ENCODE measurements around the gene PGM1. TPM values are rescaled to one million over a fixed set of nuclear protein-coding genes. Genes with fewer than 3 reads are reported as not detected.

The PGM1 gene
- total and polyA plus RNA-seq, 8 donors: 39.3 to 65.6 (median 43.5) TPM

DNA sequence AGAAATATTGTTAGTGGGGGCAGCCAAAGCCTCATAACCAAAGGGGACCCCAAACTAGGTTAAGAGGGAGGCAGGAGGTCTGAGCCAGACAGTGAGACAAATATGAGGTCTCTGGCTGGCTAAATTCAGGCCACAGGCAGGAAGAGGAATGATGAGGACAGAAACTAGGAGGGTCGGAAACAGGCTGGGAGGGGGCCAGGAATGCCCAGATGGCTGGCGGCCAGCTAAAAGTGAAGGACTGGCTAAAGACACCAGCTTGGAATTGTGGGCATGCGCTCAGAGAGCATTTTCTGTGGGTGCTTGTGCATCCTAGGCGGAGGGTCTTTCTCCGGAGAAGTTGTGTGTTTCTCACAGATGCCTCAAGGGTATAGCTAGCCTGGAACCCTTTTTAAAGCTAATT is 77.0 kb downstream of the PGM1 start:
- TF ChIP-seq, protein P1, sequence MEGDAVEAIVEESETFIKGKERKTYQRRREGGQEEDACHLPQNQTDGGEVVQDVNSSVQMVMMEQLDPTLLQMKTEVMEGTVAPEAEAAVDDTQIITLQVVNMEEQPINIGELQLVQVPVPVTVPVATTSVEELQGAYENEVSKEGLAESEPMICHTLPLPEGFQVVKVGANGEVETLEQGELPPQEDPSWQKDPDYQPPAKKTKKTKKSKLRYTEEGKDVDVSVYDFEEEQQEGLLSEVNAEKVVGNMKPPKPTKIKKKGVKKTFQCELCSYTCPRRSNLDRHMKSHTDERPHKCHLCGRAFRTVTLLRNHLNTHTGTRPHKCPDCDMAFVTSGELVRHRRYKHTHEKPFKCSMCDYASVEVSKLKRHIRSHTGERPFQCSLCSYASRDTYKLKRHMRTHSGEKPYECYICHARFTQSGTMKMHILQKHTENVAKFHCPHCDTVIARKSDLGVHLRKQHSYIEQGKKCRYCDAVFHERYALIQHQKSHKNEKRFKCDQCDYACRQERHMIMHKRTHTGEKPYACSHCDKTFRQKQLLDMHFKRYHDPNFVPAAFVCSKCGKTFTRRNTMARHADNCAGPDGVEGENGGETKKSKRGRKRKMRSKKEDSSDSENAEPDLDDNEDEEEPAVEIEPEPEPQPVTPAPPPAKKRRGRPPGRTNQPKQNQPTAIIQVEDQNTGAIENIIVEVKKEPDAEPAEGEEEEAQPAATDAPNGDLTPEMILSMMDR (IDR thresholded peaks at IDR 0.05): no peak
- intact Hi-C loops (cut with DNase I): loop anchor here in 1 of 2 donors (10.0 kb wide), 1 partner anchor 575 kb away; no protein-coding TSS in a partner anchor

DNA sequence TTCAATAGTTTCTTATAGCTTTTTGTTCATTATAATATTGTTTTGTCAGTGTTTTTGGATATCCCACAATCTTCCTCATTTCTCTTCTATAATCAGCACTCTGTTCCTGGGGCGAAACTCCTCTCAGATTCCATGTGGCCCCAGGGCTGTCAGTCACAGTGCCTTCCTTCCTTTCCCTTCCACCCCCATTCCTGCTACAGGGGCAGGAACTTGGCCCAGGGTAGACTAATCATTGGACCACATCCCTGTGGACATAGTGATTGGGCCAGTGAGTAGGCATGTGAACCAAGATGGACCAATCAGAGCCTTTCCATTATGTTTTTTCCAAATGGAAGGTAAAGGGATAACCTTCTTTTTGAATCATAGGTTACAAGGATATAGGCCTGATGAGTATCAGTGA is 78.3 kb downstream of the PGM1 start:
- Histone ChIP-seq H3K27ac (no peak overlapping the region), H3K36me3 (no peaks in the 10 kb centered on the region), H3K9me3 (no peaks in the 10 kb centered on the region), H3K27me3 (no peaks in the 10 kb centered on the region), H3K4me3 (no peak overlapping the region), H3K4me1 (peaks cover 0 to 2% of the 10 kb centered on the region in 2 donors)
- DNase-seq (no peak), ATAC-seq (no peak)
- intact Hi-C loops (cut with DNase I): loop anchor here in 1 of 2 donors (10.0 kb wide), 1 partner anchor 573 kb away; no protein-coding TSS in a partner anchor
- TF ChIP-seq, protein P1 (IDR thresholded peaks at IDR 0.05): no peak

More for the DNA sequence above, 77.0 kb downstream of the PGM1 start:
- H3K27ac ChIP-seq: no peak overlapping the region
- DNase-seq: no peak
- H3K4me3 ChIP-seq: no peak overlapping the region
- ATAC-seq: no peak
- no peaks in the 10 kb centered on the region for H3K36me3 ChIP-seq
- peaks cover 0 to 6% of the 10 kb centered on the region in 2 donors for H3K9me3 ChIP-seq
- H3K4me1 ChIP-seq: peaks cover 0 to 2% of the 10 kb centered on the region in 2 donors
- no peaks in the 10 kb centered on the region for H3K27me3 ChIP-seq

GRCh38 chr1:63674238-63674864 is 81.1 kb downstream of the PGM1 start:
- peaks cover 0 to 2% of the 10 kb centered on the region in 2 donors for H3K4me1 ChIP-seq
- no peaks in the 10 kb centered on the region for H3K9me3 ChIP-seq
- ATAC-seq (peak; percentile 93), DNase-seq (peak in 3 of 4 donors; percentile 60 to 96 (median 87))
- TF ChIP-seq, protein P1 (IDR thresholded peaks at IDR 0.05): peak; percentile 29 to 49
- no peak overlapping the region for H3K4me3 ChIP-seq
- no peak overlapping the region for H3K27ac ChIP-seq
- H3K36me3 ChIP-seq: no peaks in the 10 kb centered on the region
- intact Hi-C loops (cut with DNase I): loop anchor here in 1 of 2 donors (10.0 kb wide), 1 partner anchor 570 kb away; no protein-coding TSS in a partner anchor
- no peaks in the 10 kb centered on the region for H3K27me3 ChIP-seq

GRCh38 chr1:63674865-63675419 is 81.7 kb downstream of the PGM1 start:
- ATAC-seq: peak; percentile 19
- no peaks in the 10 kb centered on the region for H3K27me3 ChIP-seq
- H3K4me3 ChIP-seq: no peak overlapping the region
- peaks cover 0 to 4% of the 10 kb centered on the region in 2 donors for H3K9me3 ChIP-seq
- peak overlapping the region in 1 of 2 donors; percentile 16 for H3K27ac ChIP-seq
- H3K36me3 ChIP-seq: no peaks in the 10 kb centered on the region
- intact Hi-C loops (cut with DNase I): loop anchor here in 1 of 2 donors (10.0 kb wide), 1 partner anchor 570 kb away; no protein-coding TSS in a partner anchor
- DNase-seq: peak in 1 of 4 donors; percentile 54
- peaks cover 0 to 2% of the 10 kb centered on the region in 2 donors for H3K4me1 ChIP-seq
- TF ChIP-seq, protein P1 (IDR thresholded peaks at IDR 0.05): no peak

GRCh38 chr1:63675420-63675931 is 82.3 kb downstream of the PGM1 start:
- no peaks in the 10 kb centered on the region for H3K27me3 ChIP-seq
- peaks cover 0 to 2% of the 10 kb centered on the region in 2 donors for H3K4me1 ChIP-seq
- no peaks in the 10 kb centered on the region for H3K36me3 ChIP-seq
- TF ChIP-seq, protein P1 (IDR thresholded peaks at IDR 0.05): no peak
- DNase-seq (peak in 2 of 4 donors; percentile 77 to 91), ATAC-seq (peak; percentile 20)
- peaks cover 0 to 4% of the 10 kb centered on the region in 2 donors for H3K9me3 ChIP-seq
- intact Hi-C loops (cut with DNase I): loop anchor here in 1 of 2 donors (10.0 kb wide), 1 partner anchor 569 kb away; no protein-coding TSS in a partner anchor
- peak overlapping the region in 1 of 2 donors; percentile 16 for H3K27ac ChIP-seq
- no peak overlapping the region for H3K4me3 ChIP-seq
